NCI-H748 (cell line): ENCODE data around the gene DPP10.

Experiments used
- DNase-seq: peaks from one replicate; lab custom pipeline; 2025; ENCODE audit not compliant: unreplicated experiment; lab: John Stamatoyannopoulos, UW

DPP10 gene

DNA sequence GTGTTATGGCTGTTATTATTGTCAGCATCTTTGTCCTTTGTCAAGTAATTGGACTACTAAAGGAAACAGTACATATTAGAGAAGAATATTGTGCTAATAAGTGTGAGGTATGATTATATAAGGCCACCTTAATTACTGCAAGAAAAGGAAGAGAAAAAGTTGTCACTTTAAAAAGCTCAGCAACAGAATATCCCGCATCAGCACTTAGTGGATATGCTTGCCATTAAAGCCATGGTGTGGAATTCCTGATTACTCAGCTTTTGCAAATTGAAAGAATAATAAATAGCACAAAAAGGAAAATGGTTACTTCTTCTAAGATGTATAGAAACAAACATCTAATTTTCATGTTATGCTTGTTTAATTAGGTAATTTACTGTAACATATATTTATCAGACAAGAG, 347.5 kb downstream of the DPP10 start:
- no peak for DNase-seq

DNA sequence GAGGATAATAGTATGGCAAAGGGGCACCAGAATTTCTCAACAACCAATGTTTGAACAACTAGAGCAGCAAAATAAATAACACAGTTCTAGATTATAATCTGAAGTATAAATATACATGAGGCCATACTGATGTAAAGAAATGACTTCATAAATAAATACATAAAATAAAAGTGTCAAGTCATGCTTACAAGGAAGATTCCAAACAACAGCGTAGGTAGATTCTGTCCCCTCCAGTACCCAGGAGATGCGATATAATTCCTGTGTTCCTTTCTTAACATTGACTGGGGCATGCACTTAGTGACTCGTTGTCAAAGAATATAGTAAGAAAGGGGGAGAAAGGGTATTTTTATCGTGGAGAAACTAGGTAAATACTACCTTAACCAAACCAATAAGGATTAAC, 355.1 kb downstream of the DPP10 start:
- DNase-seq = no peak

DNA sequence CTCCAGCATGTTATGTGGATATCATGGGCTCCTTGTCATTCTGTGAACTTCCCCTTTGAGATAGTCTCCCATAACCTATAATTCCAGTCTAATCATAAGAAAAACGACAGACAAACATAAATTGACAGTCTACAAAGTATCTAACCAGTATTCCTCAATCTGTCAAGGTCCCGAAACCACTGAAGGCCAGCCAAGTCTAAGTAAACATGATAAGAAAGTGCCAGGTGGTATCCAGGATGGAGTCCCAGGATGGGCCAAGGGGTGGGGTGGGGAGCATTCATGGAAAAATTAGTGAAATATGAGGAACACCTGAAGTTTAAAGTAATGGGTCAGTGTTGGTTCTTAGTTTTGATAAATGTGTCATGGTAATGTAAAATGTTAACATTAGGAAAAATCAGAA, 355.5 kb downstream of the DPP10 start:
- no peak for DNase-seq

- no peak for DNase-seq
Observed at GRCh38 chr2:114800371-114800770, 357.9 kb downstream of the DPP10 start.

DNA sequence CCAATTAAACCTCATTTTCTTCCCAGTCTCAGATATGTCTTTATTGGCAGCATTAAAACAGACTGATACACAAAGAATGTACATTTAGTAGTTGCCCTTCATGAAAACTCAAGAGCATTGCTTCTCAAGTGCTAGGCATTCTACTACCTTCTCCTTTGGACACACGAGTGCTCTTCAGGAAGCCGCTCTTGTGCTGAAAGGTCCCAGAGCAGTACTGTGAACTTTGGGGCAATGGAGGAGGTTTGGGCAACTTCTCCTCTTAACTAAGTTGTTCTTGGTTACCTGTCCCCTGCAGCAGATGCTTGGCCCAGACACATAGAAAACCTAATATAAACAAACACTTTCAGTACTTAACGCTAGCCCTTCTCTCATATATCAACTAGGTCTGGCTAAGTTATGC, 362.8 kb downstream of the DPP10 start:
- no peak for DNase-seq

DNA sequence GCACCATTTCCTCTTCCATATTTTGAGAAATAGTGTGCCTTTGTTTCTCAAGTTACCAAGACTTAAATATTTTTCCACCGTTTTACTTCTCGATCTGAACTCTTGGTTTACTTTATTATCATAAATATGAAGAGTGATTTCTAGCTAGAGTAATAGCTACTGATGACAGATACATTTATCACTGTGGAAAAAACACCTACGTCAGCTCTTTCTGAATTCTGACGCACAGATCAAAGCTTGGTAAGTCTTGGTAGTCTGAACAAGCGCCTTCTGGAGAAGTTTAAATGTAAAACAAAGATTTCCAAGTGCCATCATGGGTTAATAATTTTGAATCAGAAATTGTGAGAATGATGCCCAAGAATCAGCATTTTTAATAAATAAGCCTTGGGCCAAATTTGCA, 367.7 kb downstream of the DPP10 start:
- DNase-seq = no peak

- no peak for DNase-seq
Observed at GRCh38 chr2:114812261-114812660, 369.8 kb downstream of the DPP10 start.

DNA sequence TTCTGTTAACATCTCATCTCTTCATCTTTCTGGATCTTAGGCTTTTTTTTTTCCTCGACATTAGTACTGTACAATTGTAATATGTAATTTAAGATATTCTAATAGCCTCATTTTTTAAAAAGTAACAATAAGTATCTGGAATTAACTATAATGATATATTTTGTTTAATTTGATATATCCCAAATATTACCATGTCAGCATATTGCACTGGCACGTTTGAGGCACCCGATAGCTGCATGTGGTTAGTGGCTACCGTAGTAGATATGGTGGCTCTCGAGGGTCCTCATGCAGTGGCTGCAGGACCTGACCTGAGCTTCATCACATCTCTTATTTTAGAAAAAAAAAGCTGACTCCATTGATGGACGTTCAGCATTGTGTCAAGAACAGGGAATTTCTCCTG, 371.9 kb downstream of the DPP10 start:
- DNase-seq = no peak

DNA sequence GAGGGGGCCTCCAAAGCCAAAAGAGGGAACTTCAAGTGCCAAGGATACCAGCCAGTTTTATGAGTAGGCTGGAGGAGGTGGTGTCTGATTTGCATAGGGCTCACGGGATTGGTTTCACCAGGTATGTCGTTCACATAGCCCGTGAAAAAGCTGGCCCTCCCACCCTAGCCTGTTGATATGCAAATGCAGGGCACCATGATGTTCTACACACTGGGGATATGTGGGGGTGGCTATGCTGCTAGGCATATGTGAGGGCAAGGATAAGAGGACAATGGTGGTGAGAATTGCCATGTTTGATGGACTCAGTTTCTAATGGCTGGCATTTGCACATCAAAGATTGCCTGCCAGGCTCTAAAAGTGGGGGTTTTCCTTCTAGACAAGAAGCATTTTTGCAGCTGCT, 378.6 kb downstream of the DPP10 start:
- DNase-seq = no peak

DNA sequence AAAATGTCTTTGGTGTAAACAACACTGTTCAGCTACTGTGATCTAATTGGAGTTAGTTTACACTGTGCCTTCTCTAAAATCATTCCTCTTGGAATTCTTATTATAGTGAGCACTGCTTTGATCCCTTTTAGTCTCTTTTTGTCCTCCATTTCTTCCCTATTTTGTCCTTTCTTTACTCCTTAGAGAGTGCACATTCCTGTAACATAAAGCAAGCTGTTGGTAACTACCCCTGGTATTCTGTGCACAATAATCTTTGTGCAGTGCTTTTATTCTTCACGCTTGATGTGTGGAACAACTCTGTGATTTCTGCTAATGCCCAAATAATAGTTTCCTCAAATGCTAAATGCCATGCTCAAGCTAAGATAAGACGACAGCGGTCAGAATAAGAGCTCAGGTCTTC, 401.5 kb downstream of the DPP10 start:
- no peak for DNase-seq

DNA sequence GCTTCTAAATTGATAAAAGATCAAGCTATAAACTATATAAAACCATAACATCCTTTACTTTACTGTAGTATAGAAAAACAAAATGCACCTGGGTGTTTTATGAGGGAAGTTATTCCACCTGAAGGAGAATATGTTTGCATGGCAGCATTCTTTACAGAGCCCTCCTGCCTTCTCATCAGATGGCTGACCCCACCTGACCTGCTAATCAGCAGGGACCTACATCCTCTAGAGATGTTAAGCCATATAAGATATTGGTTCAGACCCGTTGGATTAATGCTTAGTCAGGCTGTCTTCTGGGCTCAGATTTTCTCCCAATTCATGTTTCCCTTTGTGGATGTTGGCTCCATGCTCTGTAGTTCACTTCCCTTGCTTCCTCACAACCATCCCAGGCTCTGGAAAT, 414.8 kb downstream of the DPP10 start:
- no peak for DNase-seq

GRCh38 chr2:114859726-114860510, 417.5 kb downstream of the DPP10 start:
- no peak for DNase-seq

DNA sequence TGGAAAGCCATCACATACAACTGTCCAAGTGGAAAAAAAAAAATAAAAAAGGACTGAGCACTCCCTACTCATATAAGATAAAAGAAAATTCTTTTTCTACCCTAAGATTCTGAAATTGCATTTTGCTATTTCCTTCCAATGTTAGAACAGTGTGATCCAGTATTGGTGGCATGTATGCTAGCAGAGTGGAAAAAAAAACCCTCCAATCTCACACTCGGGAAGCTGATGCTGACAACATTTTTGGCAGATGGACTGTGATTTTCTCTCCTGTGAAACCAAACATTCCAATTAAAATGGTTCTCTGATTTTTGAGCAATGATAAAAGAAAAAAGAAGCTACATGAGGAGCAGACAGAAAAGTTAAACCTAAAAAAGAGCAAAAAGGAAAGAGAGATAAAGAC, 419.8 kb downstream of the DPP10 start:
- DNase-seq = no peak

GRCh38 chr2:114864901-114865300, 422.5 kb downstream of the DPP10 start:
- no peak for DNase-seq

DNA sequence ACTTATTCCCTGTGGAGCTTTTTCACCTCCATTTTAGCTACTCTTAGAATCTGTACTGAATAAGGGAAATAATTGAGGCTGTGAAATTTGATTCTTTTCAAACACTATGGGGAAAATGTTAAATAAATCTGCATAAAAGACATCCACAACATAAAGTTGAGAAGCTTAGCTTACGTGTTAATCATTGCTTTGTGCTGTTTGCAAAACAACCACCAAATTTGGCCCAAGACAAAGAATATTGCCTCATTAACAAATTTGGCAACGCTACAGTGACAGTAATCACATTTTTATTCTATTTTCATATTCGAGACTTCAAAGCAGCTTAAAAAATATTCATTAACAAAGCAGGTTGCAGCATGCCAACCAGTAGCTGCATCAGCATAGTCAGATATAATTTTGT, 437.6 kb downstream of the DPP10 start:
- no peak for DNase-seq

DNA sequence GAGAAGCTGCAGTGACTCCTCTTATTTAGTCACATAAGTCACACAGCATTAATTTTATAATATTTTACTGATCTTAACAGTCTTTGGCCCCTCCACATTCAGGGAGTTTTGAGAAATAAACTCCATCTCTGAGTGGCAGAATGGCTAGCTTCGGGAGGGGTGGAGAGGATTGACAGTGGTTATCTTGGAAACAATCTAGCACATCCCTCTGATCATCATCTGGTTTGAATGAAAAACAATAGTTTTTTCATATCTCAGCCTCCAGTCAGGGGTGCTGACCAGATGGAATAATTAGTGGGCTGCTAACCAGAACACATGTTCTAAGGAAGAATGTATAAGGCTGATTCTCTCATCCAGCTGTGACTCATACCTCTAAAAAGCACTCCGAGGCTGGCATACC, 477.5 kb downstream of the DPP10 start:
- DNase-seq = no peak

DNA sequence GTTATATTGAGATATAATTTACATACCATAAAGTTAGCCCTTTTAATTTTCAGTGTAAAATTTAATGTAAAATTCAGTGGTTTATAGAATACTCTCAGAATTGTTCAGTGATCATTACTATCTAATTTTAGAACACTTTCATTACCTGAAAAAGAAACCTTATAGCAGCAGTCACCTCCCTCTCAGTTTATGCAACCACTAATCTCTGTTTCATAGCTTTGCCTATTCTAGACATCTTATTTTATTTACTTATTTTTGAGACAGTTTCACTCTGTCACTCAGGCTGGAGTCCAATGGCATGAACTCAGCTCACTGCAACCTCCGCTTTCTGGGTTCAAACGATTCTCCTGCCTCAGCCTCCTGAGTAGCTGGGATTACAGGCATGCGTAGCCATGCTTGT, 479.6 kb downstream of the DPP10 start:
- no peak for DNase-seq

DNA sequence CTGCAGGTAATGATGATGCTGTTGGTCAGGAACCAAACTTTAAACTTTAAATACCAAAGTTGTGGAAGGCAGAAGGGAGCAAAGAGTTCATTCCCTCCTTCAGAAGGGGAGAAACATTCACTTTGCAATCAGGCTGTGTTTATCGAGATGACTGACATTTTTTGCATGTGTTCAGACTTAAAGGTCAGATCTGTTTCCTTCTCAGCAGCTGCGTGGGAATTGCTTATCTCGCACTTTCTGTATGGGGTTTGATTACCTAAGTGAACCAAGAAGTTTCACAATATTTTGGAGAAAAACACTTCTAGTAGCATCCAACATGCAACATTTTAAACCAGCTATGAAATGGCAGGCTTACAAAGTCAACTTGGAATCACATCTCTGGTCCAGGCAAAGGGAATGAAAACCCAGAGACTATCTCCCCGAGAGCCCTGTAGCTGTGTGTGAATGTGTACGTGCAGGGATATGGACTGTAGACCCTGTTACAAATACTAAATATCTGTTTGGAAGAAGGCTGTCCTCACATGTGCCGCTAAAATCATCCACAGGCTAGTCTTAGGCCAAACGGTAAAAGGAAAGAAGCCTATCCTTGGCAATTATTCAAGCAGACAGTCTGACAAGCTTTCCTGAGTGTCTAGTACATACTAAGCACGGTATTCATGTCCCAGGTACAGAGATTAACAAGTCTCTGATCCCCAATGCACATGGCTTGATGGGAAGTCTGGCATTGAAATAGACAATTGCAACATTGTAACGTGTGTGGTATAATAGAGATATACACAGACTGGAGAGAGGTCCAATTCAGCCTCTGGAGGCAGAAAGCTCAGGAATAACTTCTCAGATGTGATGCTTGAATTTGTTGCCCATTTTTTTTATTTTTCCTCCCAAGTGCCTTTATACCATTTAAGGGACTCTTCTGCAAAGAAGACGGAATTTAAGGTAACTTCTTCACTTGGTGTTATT, 483.1 kb downstream of the DPP10 start:
- no peak for DNase-seq

DNA sequence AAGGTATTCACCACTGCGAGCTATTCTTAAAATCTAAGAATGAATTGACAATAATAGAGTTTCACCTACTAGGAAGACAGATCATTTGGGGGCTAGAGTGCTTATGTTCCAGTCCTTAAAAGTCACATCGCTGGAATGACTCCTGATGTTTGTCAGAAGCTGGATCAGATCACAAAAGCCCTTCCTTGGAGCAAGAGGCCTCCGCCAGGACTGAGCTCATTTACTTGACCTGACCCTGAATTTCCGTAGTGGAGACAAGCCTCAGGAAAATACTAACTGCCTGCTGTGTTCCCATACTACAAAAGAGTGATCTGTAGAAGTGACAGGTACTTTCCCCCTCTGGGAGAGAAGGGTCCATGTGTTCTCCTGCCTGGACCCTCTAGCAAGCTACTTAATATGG, 483.9 kb downstream of the DPP10 start:
- DNase-seq = no peak

GRCh38 chr2:114929225-114929624, 486.8 kb downstream of the DPP10 start:
- DNase-seq = no peak

GRCh38 chr2:114933671-114934241, 491.3 kb downstream of the DPP10 start:
- DNase-seq = no peak

GRCh38 chr2:114935031-114935430, 492.6 kb downstream of the DPP10 start:
- DNase-seq = no peak
